ENCODE measurements around the gene EHMT1.

The EHMT1 gene

GRCh38 chr9:137761793-137762192, 143.0 kb downstream of the EHMT1 start:
- Mint-ChIP-seq H3K4me3 (no peak overlapping the region), H3K27ac (peak overlapping the region in 1 of 2 donors; percentile 87), H3K27me3 (no peaks in the 10 kb centered on the region), H3K36me3 (ENCODE audit: insufficient read depth) (peaks cover 48% of the 10 kb centered on the region), H3K9me3 (no peaks in the 10 kb centered on the region), H3K4me1 (ENCODE audit: low read depth in 2 of 2) (peaks cover 26 to 32% of the 10 kb centered on the region in 2 donors)
- ATAC-seq (replicated peaks) (no peak), DNase-seq (no peak)

GRCh38 chr9:137762414-137763061, 143.7 kb downstream of the EHMT1 start:
- H3K4me3 Mint-ChIP-seq, result no peak overlapping the region
- DNase-seq (no peak), ATAC-seq (replicated peaks) (no peak)
- peaks cover 19 to 26% of the 10 kb centered on the region in 2 donors for H3K4me1 Mint-ChIP-seq (ENCODE audit: low read depth in 2 of 2)
- H3K27me3 Mint-ChIP-seq, result no peaks in the 10 kb centered on the region
- no peaks in the 10 kb centered on the region for H3K9me3 Mint-ChIP-seq
- peak overlapping the region in 1 of 2 donors; percentile 87 for H3K27ac Mint-ChIP-seq
- H3K36me3 Mint-ChIP-seq (ENCODE audit: insufficient read depth), result peaks cover 55% of the 10 kb centered on the region

- Mint-ChIP-seq H3K27ac (no peak overlapping the region), H3K9me3 (no peaks in the 10 kb centered on the region), H3K4me3 (no peak overlapping the region), H3K4me1 (ENCODE audit: low read depth in 2 of 2) (peaks cover 13 to 17% of the 10 kb centered on the region in 2 donors), H3K27me3 (no peaks in the 10 kb centered on the region), H3K36me3 (ENCODE audit: insufficient read depth) (peaks cover 55% of the 10 kb centered on the region)
- DNase-seq, result no peak
- no peak for ATAC-seq (replicated peaks)
Observed at GRCh38 chr9:137763271-137763955, 144.6 kb downstream of the EHMT1 start.

- Mint-ChIP-seq H3K27me3 (no peaks in the 10 kb centered on the region), H3K36me3 (ENCODE audit: insufficient read depth) (peaks cover 55% of the 10 kb centered on the region), H3K4me1 (ENCODE audit: low read depth in 2 of 2) (peaks cover 12 to 16% of the 10 kb centered on the region in 2 donors), H3K9me3 (no peaks in the 10 kb centered on the region), H3K27ac (peak overlapping the region in 1 of 2 donors; percentile 61), H3K4me3 (no peak overlapping the region)
- DNase-seq, result no peak
- ATAC-seq (replicated peaks), result no peak
Observed at GRCh38 chr9:137764171-137764671, 145.4 kb downstream of the EHMT1 start.

- Mint-ChIP-seq H3K4me3 (no peak overlapping the region), H3K36me3 (ENCODE audit: insufficient read depth) (peaks cover 53% of the 10 kb centered on the region), H3K9me3 (no peaks in the 10 kb centered on the region), H3K4me1 (ENCODE audit: low read depth in 2 of 2) (peaks cover 7 to 11% of the 10 kb centered on the region in 2 donors), H3K27me3 (no peaks in the 10 kb centered on the region), H3K27ac (peak overlapping the region in 1 of 2 donors; percentile 61)
- ATAC-seq (replicated peaks) (no peak), DNase-seq (no peak)
Observed at GRCh38 chr9:137764981-137765380, 146.2 kb downstream of the EHMT1 start.

- Mint-ChIP-seq H3K27ac (no peak overlapping the region), H3K36me3 (ENCODE audit: insufficient read depth) (peaks cover 55% of the 10 kb centered on the region), H3K9me3 (no peaks in the 10 kb centered on the region), H3K27me3 (no peaks in the 10 kb centered on the region), H3K4me3 (no peak overlapping the region), H3K4me1 (ENCODE audit: low read depth in 2 of 2) (peaks cover 7 to 11% of the 10 kb centered on the region in 2 donors)
- DNase-seq, result no peak
- ATAC-seq (replicated peaks), result no peak
Observed at GRCh38 chr9:137765536-137765935, 146.7 kb downstream of the EHMT1 start.

GRCh38 chr9:137771580-137771979, 152.8 kb downstream of the EHMT1 start:
- DNase-seq (no peak), ATAC-seq (replicated peaks) (no peak)
- Mint-ChIP-seq H3K9me3 (no peaks in the 10 kb centered on the region), H3K4me1 (ENCODE audit: low read depth in 2 of 2) (peaks cover 0 to 4% of the 10 kb centered on the region in 2 donors), H3K4me3 (no peak overlapping the region), H3K27ac (no peak overlapping the region), H3K36me3 (ENCODE audit: insufficient read depth) (peaks cover 45% of the 10 kb centered on the region), H3K27me3 (no peaks in the 10 kb centered on the region)

- Mint-ChIP-seq H3K9me3 (no peaks in the 10 kb centered on the region), H3K36me3 (ENCODE audit: insufficient read depth) (peaks cover 48% of the 10 kb centered on the region), H3K27ac (no peak overlapping the region), H3K4me3 (no peak overlapping the region), H3K4me1 (ENCODE audit: low read depth in 2 of 2) (peaks cover 0 to 4% of the 10 kb centered on the region in 2 donors), H3K27me3 (no peaks in the 10 kb centered on the region)
- no peak for ATAC-seq (replicated peaks)
- DNase-seq, result no peak
Observed at GRCh38 chr9:137772281-137772873, 153.6 kb downstream of the EHMT1 start.

GRCh38 chr9:137774775-137775386, 156.1 kb downstream of the EHMT1 start:
- H3K27ac Mint-ChIP-seq, result no peak overlapping the region

GRCh38 chr9:137776306-137776995, 157.6 kb downstream of the EHMT1 start:
- H3K4me3 Mint-ChIP-seq, result no peak overlapping the region
- no peak for DNase-seq
- H3K9me3 Mint-ChIP-seq, result no peaks in the 10 kb centered on the region
- peaks cover 32% of the 10 kb centered on the region for H3K36me3 Mint-ChIP-seq (ENCODE audit: insufficient read depth)
- no peak for ATAC-seq (replicated peaks)
- no peak overlapping the region for H3K27ac Mint-ChIP-seq
- H3K4me1 Mint-ChIP-seq (ENCODE audit: low read depth in 2 of 2), result peaks cover 0 to 4% of the 10 kb centered on the region in 2 donors
- H3K27me3 Mint-ChIP-seq, result no peaks in the 10 kb centered on the region

More at GRCh38 chr9:137774775-137775386, 156.1 kb downstream of the EHMT1 start:
- ATAC-seq (replicated peaks) (no peak), DNase-seq (no peak)
- Mint-ChIP-seq H3K27me3 (no peaks in the 10 kb centered on the region), H3K9me3 (no peaks in the 10 kb centered on the region), H3K4me1 (ENCODE audit: low read depth in 2 of 2) (peaks cover 0 to 4% of the 10 kb centered on the region in 2 donors), H3K4me3 (no peak overlapping the region), H3K36me3 (ENCODE audit: insufficient read depth) (peaks cover 41% of the 10 kb centered on the region)

- DNase-seq (no peak), ATAC-seq (replicated peaks) (no peak)
- Mint-ChIP-seq H3K4me3 (no peak overlapping the region), H3K27me3 (no peaks in the 10 kb centered on the region), H3K4me1 (ENCODE audit: low read depth in 2 of 2) (peaks cover 3 to 4% of the 10 kb centered on the region in 2 donors), H3K9me3 (no peaks in the 10 kb centered on the region), H3K27ac (no peak overlapping the region), H3K36me3 (ENCODE audit: insufficient read depth) (peaks cover 40% of the 10 kb centered on the region)
Observed at GRCh38 chr9:137777761-137778160, 159.0 kb downstream of the EHMT1 start.

GRCh38 chr9:137778336-137778735, 159.5 kb downstream of the EHMT1 start:
- no peak overlapping the region for H3K4me3 Mint-ChIP-seq
- DNase-seq (no peak), ATAC-seq (replicated peaks) (no peak)
- H3K27me3 Mint-ChIP-seq, result no peaks in the 10 kb centered on the region
- H3K27ac Mint-ChIP-seq, result no peak overlapping the region
- peaks cover 2 to 7% of the 10 kb centered on the region in 2 donors for H3K4me1 Mint-ChIP-seq (ENCODE audit: low read depth in 2 of 2)
- no peaks in the 10 kb centered on the region for H3K9me3 Mint-ChIP-seq
- H3K36me3 Mint-ChIP-seq (ENCODE audit: insufficient read depth), result peaks cover 41% of the 10 kb centered on the region

GRCh38 chr9:137778914-137779313, 160.1 kb downstream of the EHMT1 start:
- Mint-ChIP-seq H3K4me3 (no peak overlapping the region), H3K9me3 (no peaks in the 10 kb centered on the region), H3K36me3 (ENCODE audit: insufficient read depth) (peaks cover 47% of the 10 kb centered on the region), H3K4me1 (ENCODE audit: low read depth in 2 of 2) (peaks cover 2 to 7% of the 10 kb centered on the region in 2 donors), H3K27me3 (no peaks in the 10 kb centered on the region), H3K27ac (peak overlapping the region in 1 of 2 donors; percentile 55)
- no peak for ATAC-seq (replicated peaks)
- DNase-seq, result no peak
